Measurements from ENCODE around the gene RUNX1. TPM values are rescaled to one million over a fixed set of nuclear protein-coding genes. Genes with fewer than 3 reads are reported as not detected.

RUNX1 gene
- polyA plus RNA-seq, 5 donors: 7.6 to 13.6 (median 8.9) TPM

DNA sequence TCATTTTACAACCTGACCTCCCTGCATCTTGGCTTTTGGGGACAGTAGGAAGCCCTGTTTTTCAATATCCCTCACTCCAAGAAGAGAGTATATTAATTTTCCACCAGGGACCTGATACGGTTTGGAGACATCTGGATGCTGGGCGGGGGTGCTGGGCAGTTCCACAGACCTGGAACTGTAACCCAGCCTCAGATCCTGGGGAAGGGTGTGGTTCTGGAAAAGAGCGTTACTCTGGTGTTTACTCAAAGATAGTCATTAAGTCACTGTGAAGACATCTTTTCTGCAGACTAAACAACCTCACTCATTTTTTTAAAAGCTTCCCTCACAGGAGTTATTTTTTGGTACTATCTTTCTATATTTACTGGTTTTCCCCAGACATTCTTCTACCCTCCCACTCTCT is 190.5 kb downstream of the RUNX1 start:
- no peak for DNase-seq

DNA sequence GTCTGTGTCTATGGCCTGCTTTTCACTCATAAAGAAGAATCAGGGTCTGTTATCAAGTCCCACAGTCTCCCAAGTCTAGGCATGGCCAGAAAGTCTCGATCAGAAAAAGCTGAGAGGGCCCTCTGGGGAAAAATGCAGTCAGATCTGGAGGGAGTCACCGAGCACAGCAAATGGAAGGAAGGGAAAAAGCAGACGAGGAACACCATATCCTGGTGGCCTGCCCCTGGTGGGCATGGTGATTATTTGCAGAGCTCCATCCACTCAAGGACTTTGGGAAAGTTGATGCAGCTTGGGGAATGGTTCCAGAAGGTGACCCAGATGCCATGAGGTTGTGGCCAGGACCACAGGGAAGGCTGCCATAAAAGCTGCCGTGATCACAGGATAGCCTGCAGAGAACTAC is 191.2 kb downstream of the RUNX1 start:
- DNase-seq: no peak

DNA sequence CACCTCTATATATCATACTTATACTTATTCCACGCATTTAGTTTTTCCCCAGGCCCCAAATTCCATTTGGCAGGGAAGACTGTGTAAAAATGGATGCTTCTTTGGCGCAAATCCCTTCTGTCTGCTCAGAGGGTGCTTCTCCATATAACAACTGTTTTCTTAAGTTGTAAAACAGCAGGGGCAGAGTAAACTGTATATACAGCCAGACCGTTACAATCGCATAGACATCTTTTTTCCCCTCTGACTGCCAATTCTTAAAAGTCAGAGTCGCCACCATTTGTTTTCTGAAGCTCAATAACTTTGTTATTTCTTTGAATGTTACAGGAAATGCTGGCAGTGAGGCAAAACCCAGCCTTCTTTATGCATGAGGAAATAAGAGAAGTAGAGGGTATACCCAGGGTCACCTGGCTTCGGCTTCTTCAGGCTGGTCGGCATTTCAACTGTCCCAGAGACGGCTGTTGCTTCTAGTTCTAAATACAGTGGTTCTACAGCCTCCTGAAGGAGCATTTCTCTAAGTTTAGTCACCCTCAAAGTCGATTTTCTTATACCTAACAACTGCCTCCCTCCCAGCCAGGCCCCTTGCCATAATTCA is 191.9 kb downstream of the RUNX1 start:
- no peak for DNase-seq

DNA sequence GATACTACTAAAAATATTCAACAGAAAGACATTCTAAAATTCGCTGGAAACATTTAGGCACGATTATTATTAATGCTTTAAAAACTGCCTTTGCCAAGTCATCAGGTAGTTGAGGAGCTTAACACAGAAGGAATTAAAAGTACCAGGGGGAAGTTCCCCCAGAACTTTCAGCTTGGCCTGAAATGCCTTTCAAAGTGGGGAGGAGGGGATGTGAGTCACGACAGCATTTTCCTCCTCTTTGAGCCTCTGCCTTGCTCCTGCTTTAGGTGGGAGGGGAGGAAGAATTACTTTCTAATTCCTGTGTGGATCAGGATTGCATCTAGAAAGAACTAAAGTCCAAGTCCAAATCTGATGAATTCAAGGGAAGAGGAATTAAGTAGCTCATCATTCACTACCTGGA is 196.7 kb downstream of the RUNX1 start:
- DNase-seq: no peak

DNA sequence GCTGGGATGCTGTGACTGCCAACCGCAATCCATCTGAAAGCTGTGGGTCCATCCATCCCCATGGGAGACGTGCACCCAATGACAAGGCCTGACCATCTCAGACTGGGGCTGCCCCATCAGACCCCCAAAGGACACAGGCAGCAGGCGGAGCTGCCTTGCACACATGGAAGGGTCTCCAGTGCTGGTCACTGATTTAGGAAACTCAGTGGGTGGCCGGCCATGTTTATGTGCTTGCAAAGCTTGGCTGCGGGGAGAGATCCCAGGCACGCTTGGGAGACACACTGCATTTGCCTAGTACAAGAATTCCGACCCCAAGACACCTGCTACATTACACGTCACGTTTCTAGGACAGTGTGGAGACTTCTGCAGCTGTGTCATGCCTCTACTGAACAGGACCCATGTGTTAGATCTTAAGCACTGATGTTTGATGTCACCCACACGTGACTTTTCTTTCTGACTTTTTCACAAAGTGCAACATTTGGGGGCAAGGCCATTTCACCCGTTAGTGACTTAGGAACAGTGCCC is 198.9 kb downstream of the RUNX1 start:
- no peak for DNase-seq

DNA sequence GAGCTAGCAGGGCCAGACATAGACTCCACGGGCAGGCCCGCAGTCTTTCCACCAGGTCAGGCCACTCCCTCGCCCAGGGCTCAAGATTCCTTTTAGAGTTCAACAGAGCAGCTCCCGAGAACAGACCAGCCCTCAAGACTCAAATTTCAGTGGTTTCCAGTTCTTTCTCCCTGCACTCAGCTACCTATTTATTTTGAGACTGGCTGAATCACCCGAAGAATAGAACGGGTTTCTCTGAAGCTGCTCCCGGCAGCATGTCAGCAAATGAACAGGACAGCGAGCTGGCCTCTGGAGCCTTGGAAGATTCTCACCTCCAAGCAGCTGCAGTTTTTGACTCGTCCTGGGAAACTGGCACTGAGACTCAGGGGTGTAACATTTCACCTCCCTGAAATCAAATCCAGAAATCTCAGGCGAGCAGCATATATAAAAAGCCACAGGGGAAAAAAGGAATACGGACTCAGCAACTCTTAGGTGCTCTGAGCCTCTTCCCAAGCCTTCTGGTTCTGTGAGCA is 202.4 kb downstream of the RUNX1 start:
- DNase-seq: no peak

DNA sequence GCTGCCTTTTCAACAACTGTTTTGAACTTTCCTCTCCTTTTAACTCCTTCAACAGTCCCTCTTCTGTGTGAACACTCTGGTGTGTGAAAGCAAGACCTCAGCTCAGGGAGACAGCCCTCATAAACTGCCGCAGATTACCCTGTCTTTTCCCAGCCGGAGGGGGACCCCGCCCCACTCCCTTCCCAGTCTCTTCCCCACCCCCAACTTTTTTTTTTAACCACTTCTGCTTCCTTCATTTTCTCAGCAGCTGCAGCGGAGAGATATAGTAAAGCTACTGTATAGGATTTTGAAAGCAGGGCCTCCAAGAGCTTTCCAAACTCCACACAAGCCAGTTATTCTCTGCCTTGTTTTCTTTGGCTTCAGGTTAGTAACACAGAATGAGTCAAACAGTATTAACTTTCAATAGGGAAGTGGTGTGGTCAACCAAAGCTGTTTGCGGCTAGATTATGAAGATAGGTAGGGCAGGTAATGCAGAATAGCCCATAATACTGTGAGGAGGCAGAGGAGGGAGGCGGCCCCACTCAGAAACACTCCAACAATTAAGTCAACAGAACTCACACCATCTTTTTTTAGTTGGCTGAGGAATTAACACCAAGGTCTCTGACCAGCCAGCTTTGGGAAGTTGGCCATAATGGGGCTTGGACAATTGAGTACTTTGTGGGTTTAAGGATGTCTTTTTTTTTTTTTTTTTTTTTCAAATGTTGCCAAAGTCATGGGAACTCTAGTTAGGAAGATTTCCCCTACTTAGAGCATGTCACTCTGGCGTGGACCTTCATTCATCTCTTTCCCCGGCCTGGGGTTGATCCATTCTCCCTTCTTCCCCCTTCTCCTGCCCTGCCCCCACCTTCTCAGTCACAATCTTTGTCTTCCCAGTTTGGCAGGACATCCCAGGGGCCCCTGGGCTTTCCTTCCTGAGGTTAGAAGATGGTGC is 203.3 kb downstream of the RUNX1 start:
- no peak for DNase-seq

DNA sequence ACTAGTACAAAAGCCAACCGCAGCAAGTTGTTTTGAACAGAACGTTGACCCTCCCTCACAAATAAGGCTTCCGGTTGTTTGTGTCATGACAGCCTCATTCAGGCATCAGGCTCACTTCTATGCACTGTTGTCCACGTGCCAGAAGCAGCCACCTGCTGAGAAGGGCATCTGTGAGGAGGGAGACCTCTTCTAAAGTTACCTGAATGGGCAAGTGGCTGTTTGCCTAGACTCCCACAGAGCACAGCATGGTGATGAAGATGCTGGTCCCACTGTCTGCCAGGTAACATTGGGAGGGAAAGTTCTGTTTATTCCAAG is 204.2 kb downstream of the RUNX1 start:
- no peak for DNase-seq

DNA sequence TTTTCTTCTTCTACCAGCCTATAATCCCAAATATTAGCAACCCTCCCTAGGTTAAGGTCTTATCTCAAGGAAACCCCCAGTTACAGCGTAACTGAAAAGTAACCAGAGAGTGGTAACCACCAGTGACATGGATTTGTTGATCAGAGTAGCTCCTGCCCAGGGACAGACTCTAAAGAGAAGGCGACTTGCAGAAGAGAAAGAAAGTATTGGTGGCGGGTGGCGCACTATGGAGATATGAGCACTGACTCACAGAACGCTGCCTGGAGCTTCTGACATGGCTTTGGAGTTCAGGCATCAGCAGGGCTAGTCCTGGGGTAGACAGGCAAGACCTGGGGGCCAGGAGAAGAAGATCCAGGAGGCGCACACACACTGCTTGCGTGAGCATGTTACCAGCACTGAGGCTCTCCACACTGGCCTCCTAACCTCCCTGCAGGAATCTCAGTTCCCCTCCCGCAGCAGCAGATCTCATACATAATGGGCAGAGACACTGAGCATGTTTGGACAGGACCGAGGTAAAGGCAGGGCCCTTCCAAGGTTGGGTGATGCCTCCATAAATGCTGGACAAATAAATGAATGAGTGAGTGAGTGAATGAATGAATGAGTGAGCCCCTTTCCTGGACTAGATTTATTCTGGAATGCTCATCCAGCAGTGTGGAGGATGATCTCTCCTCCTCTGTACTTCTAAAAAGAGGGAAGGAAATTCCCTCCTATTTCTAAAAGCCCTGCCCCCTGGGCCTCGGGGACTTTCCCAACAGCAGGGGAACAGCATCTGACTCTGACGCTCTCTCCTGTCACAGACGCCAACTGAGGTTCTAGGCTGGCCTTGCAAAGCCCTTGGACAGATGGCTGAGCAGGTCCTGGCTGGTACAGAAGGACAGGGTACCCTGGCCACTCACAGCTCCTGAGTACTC is 204.8 kb downstream of the RUNX1 start:
- DNase-seq: no peak

DNA sequence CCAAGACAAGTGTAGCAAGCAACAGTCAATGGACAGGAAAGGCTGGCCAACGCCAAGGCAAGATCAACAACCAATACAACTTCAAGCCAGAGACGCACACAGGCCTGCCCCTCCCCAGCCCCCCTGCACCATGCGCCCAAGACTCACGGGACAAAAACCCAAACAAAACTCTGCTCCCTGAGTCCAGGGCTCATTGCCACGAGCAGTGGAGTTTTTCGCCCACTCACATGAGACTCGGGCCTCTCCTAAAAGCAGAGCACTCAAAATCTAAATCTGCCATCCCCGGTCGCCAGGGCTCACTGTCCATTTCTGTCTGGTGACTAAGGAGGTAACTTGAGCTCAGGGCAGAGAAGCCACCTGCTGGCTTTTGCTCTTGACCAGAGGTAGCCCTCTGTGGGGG is 205.5 kb downstream of the RUNX1 start:
- DNase-seq: no peak

DNA sequence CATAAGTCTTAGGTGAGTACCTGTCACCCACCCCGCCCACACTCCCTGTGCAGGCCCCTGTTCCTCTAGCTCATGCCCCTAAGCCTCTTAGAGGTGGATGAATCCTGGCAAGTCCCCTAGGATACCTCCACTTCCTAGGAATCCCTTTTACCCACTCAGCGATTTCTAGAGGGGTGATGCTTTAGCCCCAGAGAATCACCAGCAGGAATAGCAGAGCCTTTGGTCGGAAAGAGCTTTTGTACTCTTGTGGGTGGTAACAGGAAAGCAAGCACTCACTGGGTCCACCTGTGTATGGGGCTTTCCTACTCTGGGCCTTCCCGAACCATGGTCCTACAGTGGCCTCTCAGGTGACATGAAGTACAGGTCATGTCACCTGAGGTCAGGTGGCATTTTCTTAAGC is 207.9 kb downstream of the RUNX1 start:
- DNase-seq: no peak

DNA sequence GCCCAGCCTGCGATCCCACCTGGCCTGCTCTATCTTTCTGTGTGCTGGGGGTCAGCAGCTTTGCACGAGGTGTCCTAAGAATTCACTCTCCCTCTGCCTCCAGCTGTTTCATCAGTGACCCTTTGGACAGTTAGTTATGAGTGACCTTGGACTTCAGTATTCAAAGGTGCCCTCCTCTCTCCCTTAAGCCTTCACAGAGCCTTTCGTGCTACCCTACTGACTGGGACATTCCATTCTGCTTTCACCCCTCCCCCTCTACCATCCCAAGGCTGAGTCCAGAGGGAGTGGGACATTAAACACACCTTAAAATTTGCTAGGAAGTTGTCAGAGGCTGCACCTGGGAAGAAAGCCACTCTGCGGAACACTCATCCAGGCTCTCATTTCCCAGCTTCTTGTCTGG is 208.4 kb downstream of the RUNX1 start:
- DNase-seq: no peak

DNA sequence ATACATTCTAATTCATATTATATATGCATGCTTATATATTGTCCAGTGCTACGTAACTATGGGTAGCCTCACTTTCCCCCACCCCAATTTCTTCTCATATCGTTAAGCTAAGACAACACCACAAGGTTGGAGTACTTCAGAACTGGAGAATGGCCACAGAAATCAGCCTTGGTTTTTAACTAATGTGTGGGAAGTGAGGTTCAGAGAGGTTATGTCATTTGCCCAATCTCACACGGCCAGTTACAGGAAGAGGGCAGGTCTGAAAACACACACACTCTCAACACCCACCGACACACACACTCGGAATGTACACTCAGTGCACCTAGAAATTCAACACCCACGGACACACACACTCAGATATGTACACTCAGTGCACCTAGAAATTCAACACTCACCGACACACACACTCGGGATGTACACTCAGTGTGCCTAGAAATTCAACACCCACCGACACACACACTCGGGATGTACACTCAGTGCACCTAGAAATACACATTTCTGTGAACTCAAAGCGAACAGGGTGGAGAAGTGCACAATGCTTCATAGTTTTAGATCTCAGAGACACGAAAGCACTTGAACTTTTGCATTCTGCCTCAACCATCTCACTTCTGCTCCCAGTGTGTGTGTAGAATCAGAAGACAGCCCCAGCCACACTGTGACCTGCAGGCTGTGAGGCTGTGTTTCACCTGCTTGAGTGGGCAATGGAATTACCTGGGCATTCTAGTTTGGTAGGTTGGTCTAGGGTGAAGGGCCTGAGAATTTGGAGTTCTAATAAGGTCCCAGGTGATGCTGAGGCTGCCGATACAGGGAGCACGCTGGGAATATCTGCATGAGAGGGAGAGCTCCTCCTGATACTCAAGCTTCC is 209.9 kb downstream of the RUNX1 start:
- no peak for DNase-seq

DNA sequence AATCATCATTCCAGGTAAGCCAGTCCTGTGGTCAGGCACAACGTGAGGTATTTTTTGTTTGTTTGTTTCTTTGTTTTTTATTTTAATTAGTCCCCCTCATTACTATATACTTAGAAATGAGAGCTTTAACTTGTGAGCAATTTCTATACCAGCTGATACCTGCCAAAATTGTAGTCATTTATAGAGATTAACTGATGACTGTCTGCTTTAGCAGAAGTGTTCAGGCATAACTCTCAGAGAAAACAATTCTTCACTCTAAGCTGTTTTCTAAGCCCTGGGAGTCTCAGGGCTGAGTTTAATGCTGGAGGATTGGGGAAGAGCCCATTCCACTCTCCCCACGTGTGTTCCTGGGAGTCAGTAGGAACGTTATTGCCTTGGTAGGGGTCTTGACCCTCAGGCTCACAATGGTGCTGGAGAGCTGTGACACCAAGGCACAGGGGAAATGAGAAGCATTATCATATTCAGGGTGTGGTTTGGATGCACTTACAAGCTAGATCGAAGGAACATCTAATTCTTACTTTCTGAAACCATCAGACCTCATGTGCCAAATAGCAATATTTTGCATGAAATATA is 212.1 kb downstream of the RUNX1 start:
- no peak for DNase-seq

DNA sequence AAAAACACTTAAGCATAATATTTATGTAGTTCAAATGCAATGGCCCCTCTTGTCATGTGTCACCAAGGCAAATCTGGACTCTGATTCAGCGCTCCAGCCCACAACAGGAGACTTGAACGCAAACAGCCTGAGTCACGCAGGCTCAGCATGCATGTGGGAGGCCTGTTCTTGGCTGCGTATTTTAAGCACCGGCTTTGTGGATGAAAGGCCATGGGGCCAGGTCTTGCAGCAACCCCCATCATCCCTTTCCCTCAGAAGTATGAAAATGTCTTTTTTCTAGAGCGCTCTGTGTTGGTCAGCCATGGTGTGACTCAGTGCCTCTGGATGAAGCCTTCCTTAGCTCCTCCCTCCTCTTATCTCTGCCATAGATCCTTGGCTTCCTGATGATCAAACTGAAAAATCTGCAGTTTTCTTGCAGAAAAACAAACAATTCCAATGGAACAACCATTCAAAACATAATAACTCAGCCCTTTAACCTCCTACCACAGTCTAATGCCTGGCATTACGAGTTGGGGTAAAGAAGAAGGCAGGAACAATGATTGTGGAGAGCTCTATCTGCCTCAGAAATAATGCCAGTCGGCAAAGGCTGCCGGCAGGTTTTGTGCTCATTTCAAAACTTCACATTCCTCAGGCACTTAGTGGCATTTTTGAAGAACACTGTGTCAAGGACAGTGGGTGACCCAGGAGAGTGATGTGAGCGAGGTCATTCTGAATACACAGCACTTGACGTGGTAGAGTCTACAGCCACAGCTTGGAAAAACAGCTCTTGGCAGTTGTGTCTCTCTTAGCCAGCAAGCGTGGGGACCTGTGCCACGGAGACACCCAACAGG is 212.8 kb downstream of the RUNX1 start:
- DNase-seq: no peak

DNA sequence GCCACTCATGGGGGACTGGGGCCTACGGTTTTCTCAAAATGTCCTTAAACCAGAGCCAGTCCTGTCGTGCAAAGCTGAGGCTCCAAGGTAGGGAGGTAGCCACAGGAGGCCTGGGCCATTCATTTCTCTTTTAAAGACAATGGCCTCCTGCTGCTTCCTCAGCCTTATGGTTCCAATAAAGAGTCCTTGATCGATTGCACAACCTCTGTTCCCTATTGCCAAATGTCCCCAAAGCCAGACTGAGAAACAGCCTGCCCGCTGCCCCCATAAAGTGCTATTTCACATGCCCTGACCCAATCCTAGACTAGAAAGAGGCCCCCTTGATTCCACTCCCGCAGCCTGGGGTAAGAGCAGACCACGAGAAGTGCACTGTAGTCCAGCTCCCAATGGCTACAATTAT is 213.6 kb downstream of the RUNX1 start:
- DNase-seq: no peak

DNA sequence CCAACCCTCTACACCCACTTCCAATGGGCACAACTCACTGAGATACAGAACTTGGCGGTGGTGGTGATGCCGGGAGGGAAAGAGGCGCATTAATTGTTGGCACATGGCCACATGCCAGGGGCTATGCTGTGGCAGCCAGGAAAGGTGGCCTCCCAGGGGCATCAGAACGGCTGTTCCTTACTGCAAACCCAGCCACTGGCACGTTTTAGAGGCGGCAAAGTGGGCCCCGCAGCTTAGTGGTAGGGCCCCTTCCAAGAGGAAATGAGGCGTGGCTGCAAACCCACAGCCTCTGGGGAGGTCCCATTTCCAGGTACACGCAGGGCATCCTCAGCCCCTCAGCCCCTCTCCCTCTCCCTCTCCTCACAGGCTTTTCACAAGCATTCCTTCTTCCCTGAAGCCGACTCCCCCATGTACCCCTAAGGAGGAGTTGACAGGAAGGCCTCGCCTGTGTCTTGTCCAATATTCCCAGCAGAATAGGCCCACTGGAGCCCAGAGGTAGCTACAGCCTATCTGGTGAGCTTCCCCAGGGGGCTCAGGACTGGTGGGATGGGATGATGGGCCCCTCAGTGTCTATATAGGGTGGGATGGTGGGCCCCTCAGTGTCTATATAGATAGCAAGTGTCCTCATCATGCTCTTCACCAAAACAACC is 214.1 kb downstream of the RUNX1 start:
- no peak for DNase-seq

DNA sequence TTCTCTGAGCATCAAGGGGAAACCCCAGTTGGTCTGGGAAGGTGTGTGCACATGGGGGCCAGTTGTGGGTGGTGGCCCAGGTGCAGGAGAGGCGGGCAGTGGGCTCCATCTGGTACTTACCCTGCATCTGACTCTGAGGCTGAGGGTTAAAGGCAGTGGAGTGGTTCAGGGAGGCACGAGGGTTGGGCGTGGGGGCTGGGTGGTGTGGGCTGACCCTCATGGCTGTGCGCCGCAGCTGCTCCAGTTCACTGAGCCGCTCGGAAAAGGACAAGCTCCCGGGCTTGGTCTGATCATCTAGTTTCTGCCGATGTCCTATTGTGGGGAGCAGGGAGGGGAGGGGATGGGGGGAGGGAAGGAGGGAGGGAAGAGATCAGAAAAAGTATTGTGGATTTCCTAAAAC is 214.8 kb downstream of the RUNX1 start:
- DNase-seq: no peak

DNA sequence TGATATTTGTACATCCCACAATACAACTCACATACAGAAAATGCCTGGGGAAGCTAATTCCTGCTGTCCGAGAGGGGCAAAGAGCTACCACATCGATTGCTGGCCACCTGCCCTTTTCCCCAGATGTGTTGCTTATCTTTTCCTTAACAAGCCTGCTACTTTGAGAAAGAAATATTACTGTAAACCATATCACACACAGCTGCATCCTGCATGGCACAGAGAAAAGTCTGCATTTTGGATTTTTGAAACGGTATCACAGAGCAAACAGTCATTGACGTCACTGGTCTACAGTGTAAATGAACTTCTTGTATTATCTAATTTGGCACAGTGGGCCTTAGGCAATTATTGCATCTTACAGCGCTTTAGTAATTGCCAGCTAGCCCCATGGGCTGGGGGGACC is 215.6 kb downstream of the RUNX1 start:
- no peak for DNase-seq

Data from right lung (tissue), 5 donors.